ENCODE results near the gene PRPF38B. TPM values are rescaled to one million over a fixed set of nuclear protein-coding genes. Genes with fewer than 3 reads are reported as not detected.

The PRPF38B gene, protein sequence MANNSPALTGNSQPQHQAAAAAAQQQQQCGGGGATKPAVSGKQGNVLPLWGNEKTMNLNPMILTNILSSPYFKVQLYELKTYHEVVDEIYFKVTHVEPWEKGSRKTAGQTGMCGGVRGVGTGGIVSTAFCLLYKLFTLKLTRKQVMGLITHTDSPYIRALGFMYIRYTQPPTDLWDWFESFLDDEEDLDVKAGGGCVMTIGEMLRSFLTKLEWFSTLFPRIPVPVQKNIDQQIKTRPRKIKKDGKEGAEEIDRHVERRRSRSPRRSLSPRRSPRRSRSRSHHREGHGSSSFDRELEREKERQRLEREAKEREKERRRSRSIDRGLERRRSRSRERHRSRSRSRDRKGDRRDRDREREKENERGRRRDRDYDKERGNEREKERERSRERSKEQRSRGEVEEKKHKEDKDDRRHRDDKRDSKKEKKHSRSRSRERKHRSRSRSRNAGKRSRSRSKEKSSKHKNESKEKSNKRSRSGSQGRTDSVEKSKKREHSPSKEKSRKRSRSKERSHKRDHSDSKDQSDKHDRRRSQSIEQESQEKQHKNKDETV
- total RNA-seq (2021; ENCODE audit: unreplicated experiment), result 46.4 TPM
- polyA plus RNA-seq (2012), result 17.0 and 17.1 TPM in 2 replicates
- Bru-seq, nascent RNA, result percentile 99 among the genes with signal in this experiment
- BruChase-seq, experiment 1, labeled RNA remaining after a 6-hour chase, result percentile 98 among the genes with signal in this experiment
- BruChase-seq, experiment 2, labeled RNA remaining after a 2-hour chase, result percentile 99 among the genes with signal in this experiment
- long read RNA-seq, transcript PRPF38B-203 (6 exons, 3,693 nt), result major isoform, 41 of 92 reads
- long read RNA-seq, partial matches to known transcripts, result 28 of 92 reads
- long read RNA-seq, other reads (novel, unspliced or antisense), result 19 of 92 reads

DNA sequence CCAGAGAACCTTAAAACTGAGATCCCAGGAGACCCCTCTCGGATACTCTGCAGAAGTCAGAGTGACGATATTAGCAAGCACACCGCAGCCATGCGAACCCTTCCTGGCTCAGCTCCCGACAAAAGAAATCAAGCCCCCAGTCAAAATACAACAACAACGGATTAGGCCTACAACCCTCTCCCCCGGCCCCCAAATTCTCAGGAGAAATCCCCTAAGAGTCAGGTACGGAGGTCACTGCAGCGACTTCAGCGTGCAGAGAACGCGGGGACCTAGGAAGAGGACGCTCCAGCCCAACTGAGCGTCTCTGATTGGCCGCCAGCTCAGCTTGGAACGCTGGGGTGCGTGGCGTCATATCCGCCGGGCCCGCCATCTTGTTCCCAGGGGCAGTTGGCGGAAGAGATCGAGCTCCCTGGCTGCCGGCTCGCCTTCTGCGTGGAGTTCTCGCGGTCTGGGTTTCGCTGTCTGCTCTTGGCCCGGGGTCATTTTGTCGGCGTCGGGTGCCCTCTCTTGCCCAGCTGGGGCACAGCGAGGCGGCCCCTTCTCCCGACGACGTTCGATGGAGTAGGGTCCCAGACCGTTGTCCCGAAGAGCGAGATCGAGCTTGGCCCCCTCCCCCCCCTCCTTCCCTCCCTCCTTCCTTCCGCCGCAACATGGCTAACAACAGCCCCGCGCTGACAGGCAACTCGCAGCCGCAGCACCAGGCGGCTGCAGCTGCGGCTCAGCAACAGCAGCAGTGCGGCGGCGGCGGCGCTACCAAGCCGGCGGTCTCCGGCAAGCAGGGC is at the start of gene PRPF38B:
Gene PRPF38B (plus strand): TSS at position 369 of the 782 bp plus-strand sequence. CDS start 282 bp downstream, at position 651.
- POLR2A ChIA-PET, result interaction anchor here (0.6 to 2.3 kb wide), 6 partner anchors 10 to 505 kb away, joined by 3 to 17 read pairs (median 4); no protein-coding TSS in a partner anchor
- Histone ChIP-seq H2AFZ (ENCODE audit: low read depth, low read length, poor library complexity, severe bottlenecking) (peak within 1 kb of the TSS; percentile 58), H3K36me3 (ENCODE audit: control insufficient read depth in 1 of 2, insufficient read depth in 2 of 2, low read length in 2 of 2) (peaks cover 17 to 24% of the 10 kb centered on the region in 2 experiments), H3K27me3 (ENCODE audit: insufficient read depth, low read length) (no peaks in the 10 kb centered on the region), H3K4me3 (replicated peaks in 1 of 2; ENCODE audit: low read depth in 1 of 2, low read length in 2 of 2) (peak within 1 kb of the TSS; percentile 82 to 83), H3K79me2 (ENCODE audit: insufficient read depth, low read length) (peaks cover 66% of the 10 kb centered on the region), H3K9me2 (ENCODE audit: insufficient read depth) (no peaks in the 10 kb centered on the region), H3K9me3 (ENCODE audit: control insufficient read depth in 1 of 2, insufficient read depth in 1 of 2, low read depth in 1 of 2, low read length in 2 of 2) (no peaks in the 10 kb centered on the region), H3K4me2 (ENCODE audit: low read length) (peak within 1 kb of the TSS; percentile 85), H3K4me1 (ENCODE audit: control insufficient read depth in 1 of 2, insufficient read depth in 2 of 2, low read length in 2 of 2) (peaks cover 11 to 23% of the 10 kb centered on the region in 2 experiments; a peak in 3 of 4 replicates), H4K20me1 (ENCODE audit: insufficient read depth) (peaks cover 29% of the 10 kb centered on the region; the same call in 1 of the 2 replicates), H3K9ac (ENCODE audit: low read length) (peak within 1 kb of the TSS; percentile 91), H3K27ac (ENCODE audit: low read depth, low read length) (peak within 1 kb of the TSS; percentile 92)
- RAD21 ChIA-PET (ENCODE audit: low non-redundant PET in 1 of 2, low total read pairs in 2 of 2, uncharacterized antibody in 2 of 2, unreplicated experiment in 2 of 2), result no interaction called here
- no TSS peak for BruUV-seq (replicated peaks)
- DNase-seq (ENCODE audit: low read depth, low spot score), result peak; percentile 82
- peak; percentile 91 for ATAC-seq
- intact Hi-C loops (cut with micrococcal nuclease), result loop anchor here (5.0 kb wide), 1 partner anchor 55 kb away; the partner anchor contains the start of gene STXBP3
- CTCF ChIA-PET, result interaction anchor here (0.7 to 1.6 kb wide), 6 partner anchors 12 to 420 kb away, joined by 3 to 6 read pairs (median 4); a partner anchor contains a TSS
- TF ChIP-seq ZNF274 (IDR thresholded peaks at IDR 0.05; ENCODE audit: low read depth, low read length) (no peak), SIN3A (IDR thresholded peaks at IDR 0.05; ENCODE audit: low read depth) (peak; percentile 94), EZH2 (IDR thresholded peaks at IDR 0.05) (no peak), CEBPB (IDR thresholded peaks at IDR 0.05; ENCODE audit: low read depth) (no peak), YY1 (IDR thresholded peaks at IDR 0.05; ENCODE audit: extremely low read depth, insufficient replicate concordance, low read depth, low read length) (peak; percentile 95), EZH2phosphoT487 (IDR thresholded peaks at IDR 0.05; ENCODE audit: borderline replicate concordance) (no peak), EGR1 (IDR thresholded peaks at IDR 0.05; ENCODE audit: low read depth) (no peak), SP1 (IDR thresholded peaks at IDR 0.05; ENCODE audit: low read depth) (peak; percentile 63), RAD21 (IDR thresholded peaks at IDR 0.05; ENCODE audit: low read depth) (no peak), TCF7L2 (IDR thresholded peaks at IDR 0.05; ENCODE audit: borderline replicate concordance, extremely low read depth, insufficient read depth, insufficient read length) (no peak), POLR2A (IDR thresholded peaks at IDR 0.05; ENCODE audit: borderline replicate concordance, extremely low read depth, insufficient read depth, insufficient read length) (peak; percentile 84), JUND (IDR thresholded peaks at IDR 0.05) (no peak), ELF1 (IDR thresholded peaks at IDR 0.05; ENCODE audit: borderline replicate concordance, low read depth) (peak; percentile 65), FOSL1 (IDR thresholded peaks at IDR 0.05; ENCODE audit: low read depth) (no peak), SRF (IDR thresholded peaks at IDR 0.05; ENCODE audit: low read depth) (no peak)
- TF ChIP-seq, protein P1, sequence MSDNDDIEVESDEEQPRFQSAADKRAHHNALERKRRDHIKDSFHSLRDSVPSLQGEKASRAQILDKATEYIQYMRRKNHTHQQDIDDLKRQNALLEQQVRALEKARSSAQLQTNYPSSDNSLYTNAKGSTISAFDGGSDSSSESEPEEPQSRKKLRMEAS (IDR thresholded peaks at IDR 0.05), result peak; percentile 88
- TF ChIP-seq, protein P2, sequence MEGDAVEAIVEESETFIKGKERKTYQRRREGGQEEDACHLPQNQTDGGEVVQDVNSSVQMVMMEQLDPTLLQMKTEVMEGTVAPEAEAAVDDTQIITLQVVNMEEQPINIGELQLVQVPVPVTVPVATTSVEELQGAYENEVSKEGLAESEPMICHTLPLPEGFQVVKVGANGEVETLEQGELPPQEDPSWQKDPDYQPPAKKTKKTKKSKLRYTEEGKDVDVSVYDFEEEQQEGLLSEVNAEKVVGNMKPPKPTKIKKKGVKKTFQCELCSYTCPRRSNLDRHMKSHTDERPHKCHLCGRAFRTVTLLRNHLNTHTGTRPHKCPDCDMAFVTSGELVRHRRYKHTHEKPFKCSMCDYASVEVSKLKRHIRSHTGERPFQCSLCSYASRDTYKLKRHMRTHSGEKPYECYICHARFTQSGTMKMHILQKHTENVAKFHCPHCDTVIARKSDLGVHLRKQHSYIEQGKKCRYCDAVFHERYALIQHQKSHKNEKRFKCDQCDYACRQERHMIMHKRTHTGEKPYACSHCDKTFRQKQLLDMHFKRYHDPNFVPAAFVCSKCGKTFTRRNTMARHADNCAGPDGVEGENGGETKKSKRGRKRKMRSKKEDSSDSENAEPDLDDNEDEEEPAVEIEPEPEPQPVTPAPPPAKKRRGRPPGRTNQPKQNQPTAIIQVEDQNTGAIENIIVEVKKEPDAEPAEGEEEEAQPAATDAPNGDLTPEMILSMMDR (IDR thresholded peaks at IDR 0.05 in 2 of 3, conservative IDR thresholded peaks at IDR 0.05 in 1 of 3; ENCODE audit: borderline replicate concordance in 1 of 3, insufficient read depth in 1 of 3, low read depth in 2 of 3, low read length in 2 of 3), result no peak
- TF ChIP-seq, protein P3, sequence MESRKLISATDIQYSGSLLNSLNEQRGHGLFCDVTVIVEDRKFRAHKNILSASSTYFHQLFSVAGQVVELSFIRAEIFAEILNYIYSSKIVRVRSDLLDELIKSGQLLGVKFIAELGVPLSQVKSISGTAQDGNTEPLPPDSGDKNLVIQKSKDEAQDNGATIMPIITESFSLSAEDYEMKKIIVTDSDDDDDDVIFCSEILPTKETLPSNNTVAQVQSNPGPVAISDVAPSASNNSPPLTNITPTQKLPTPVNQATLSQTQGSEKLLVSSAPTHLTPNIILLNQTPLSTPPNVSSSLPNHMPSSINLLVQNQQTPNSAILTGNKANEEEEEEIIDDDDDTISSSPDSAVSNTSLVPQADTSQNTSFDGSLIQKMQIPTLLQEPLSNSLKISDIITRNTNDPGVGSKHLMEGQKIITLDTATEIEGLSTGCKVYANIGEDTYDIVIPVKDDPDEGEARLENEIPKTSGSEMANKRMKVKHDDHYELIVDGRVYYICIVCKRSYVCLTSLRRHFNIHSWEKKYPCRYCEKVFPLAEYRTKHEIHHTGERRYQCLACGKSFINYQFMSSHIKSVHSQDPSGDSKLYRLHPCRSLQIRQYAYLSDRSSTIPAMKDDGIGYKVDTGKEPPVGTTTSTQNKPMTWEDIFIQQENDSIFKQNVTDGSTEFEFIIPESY (IDR thresholded peaks at IDR 0.05; ENCODE audit: extremely low read depth, insufficient replicate concordance, low read length), result no peak
- TF ChIP-seq, protein P4, sequence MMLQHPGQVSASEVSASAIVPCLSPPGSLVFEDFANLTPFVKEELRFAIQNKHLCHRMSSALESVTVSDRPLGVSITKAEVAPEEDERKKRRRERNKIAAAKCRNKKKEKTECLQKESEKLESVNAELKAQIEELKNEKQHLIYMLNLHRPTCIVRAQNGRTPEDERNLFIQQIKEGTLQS (IDR thresholded peaks at IDR 0.05), result no peak
